Testis (tissue), 3 donors: ENCODE results near the gene GALR2. TPM values are rescaled to one million over a fixed set of nuclear protein-coding genes. Genes with fewer than 3 reads are reported as not detected.

Source experiments
- DNase-seq: peaks from one replicate; pipeline ENCODE4 v3.0.0-alpha.2; 2019
- H3K27ac ChIP-seq, 2 donors: fragments of 200-600 bp; sonication (generic); one replicate each; pipeline ENCODE4 v1.5.1; 2019
- H3K27me3 ChIP-seq: fragments of 200-600 bp; sonication (generic); one replicate; pipeline ENCODE4 v1.5.1; 2019
- H3K36me3 ChIP-seq: fragments of 200-600 bp; sonication (generic); one replicate; pipeline ENCODE4 v1.5.1; 2017; ENCODE audit warnings: low read depth; ENCODE audit errors: missing control alignments
- H3K4me1 ChIP-seq: fragments of 200-600 bp; sonication (generic); one replicate; pipeline ENCODE4 v1.5.1; 2019
- H3K4me3 ChIP-seq, 2 donors: fragments of 200-600 bp; sonication (generic); one replicate each; pipeline ENCODE4 v1.5.1; 2017 to 2019
- H3K9me3 ChIP-seq: fragments of 200-600 bp; sonication (generic); one replicate; pipeline ENCODE4 v1.5.1; 2017
- CTCF ChIP-seq, 3 experiments: fragments of 450-650 bp in 2 of 3; fragments of 200-600 bp in 1 of 3; sonication (generic) in 1 of 3; IDR thresholded peaks; one replicate each; pipeline ENCODE4 v1.5.1; 2016 to 2019; ENCODE audit warnings: antibody characterized with exemption in 3 of 3, mild to moderate bottlenecking in 2 of 3, moderate library complexity in 1 of 3
- POLR2A ChIP-seq: fragments of 450-650 bp; IDR thresholded peaks from one replicate; pipeline ENCODE4 v1.6.1; 2017; ENCODE audit warnings: antibody characterized with exemption, mild to moderate bottlenecking, moderate library complexity
- WGBS, 2 donors: methylation state at CpG; one replicate each; pipeline ENCODE4 v1.1.5; 2018; 5-methylcytosine and 5-hydroxymethylcytosine counted together
- intact Hi-C: fragments of 100-400 bp; cut with DNase I; formaldehyde crosslinking; loops from one replicate; pipeline ENCODE4 v1.15.1; 2023; ENCODE audit warnings: low total_unique reads
- microRNA-seq, 2 donors: library from miRNA; unstranded; fragments of <30 nt; microRNA quantifications; one replicate each; pipeline ENCODE4, GENCODE V29; 2016; ENCODE audit warnings: borderline number of aligned reads in 2 of 2, borderline replicate concordance in 1 of 2
- polyA plus RNA-seq: library from polyadenylated mRNA; stranded (reverse); fragments of 350-450 nt; fragmentation: Illumina TruSeq; extraction: RNeasy Lipid Tissue Mini Kit (QIAGEN cat#74804); gene quantifications from one replicate; pipeline ENCODE4 v1.2.3, GENCODE V29; 2014; ENCODE audit warnings: low read depth, low replicate concordance; ENCODE audit not compliant: insufficient read depth
- small RNA-seq, 2 donors: library from RNA; depleted of rRNA; stranded (forward); fragments of <200 nt; gene quantifications; one replicate each; pipeline ENCODE3, GENCODE V24; 2016
- total RNA-seq, 2 donors: library from RNA; depleted of rRNA; stranded (reverse); fragments of >200 nt; gene quantifications; one replicate each; pipeline ENCODE4 v1.2.3, GENCODE V29; 2016

The GALR2 gene
- total and polyA plus RNA-seq, 3 donors from 2014 or later: 0.31 to 1.6 (median 0.47) TPM

- WGBS, 2 donors: 93 to 95% methylated on average over 5 of the region's 5 CpGs
- Histone ChIP-seq H3K27me3 (no peaks in the 10 kb centered on the region), H3K27ac (no peak overlapping the region), H3K9me3 (no peaks in the 10 kb centered on the region), H3K4me3 (no peak overlapping the region), H3K36me3 (no peaks in the 10 kb centered on the region), H3K4me1 (peaks cover 6% of the 10 kb centered on the region)
- intact Hi-C loops: no loop called here
- DNase-seq: no peak
- TF ChIP-seq POLR2A (no peak), CTCF (IDR thresholded peaks at IDR 0.05) (no peak)
Observed at GRCh38 chr17:76125391-76125675, 50.8 kb downstream of the GALR2 start.

- DNase-seq: no peak
- no peaks in the 10 kb centered on the region for H3K27me3 ChIP-seq
- H3K4me1 ChIP-seq: peaks cover 6% of the 10 kb centered on the region
- H3K27ac ChIP-seq: no peak overlapping the region
- TF ChIP-seq POLR2A (no peak), CTCF (IDR thresholded peaks at IDR 0.05) (no peak)
- H3K9me3 ChIP-seq: no peaks in the 10 kb centered on the region
- H3K36me3 ChIP-seq: no peaks in the 10 kb centered on the region
- no peak overlapping the region for H3K4me3 ChIP-seq
- intact Hi-C loops: no loop called here
- WGBS, 2 donors: 76 to 100% methylated on average over 1 of the region's 1 CpG
Observed at GRCh38 chr17:76125922-76126321, 51.3 kb downstream of the GALR2 start.

Small RNA genes within 50 kb of the gene (microRNA-seq; reads per million reads assigned to microRNA genes)
- gene MIR6868: 7.0 to 7.6 reads per million in 2 donors

Small RNA genes within 50 kb of the gene (small RNA-seq; reads per million reads assigned to genes)
- 0 reads per million in 2 donors for gene MIR6868

Other genes starting within 250 kb of the GALR2 start
- 10 to 100 TPM; 15.0 to 20.4 TPM for gene UNC13D, start 230.4 kb upstream of the GALR2 start, total RNA-seq
- gene UNC13D, start 230.4 kb upstream of the GALR2 start, polyA plus RNA-seq: 10.2 TPM
- 100 to 1,000 TPM in 1 of 2 donors, 10 to 100 TPM in 1; 96.1 to 127 TPM for gene WBP2, start 219.4 kb upstream of the GALR2 start, total RNA-seq
- gene WBP2, start 219.4 kb upstream of the GALR2 start, polyA plus RNA-seq: 217 TPM
- 10 to 100 TPM; 43.5 to 48.6 TPM for gene TRIM47, start 196.2 kb upstream of the GALR2 start, total RNA-seq
- 18.3 TPM for gene TRIM47, start 196.2 kb upstream of the GALR2 start, polyA plus RNA-seq
- gene TRIM65, start 177.8 kb upstream of the GALR2 start, total RNA-seq: 10 to 100 TPM; 23.4 to 25.5 TPM
- 8.6 TPM for gene TRIM65, start 177.8 kb upstream of the GALR2 start, polyA plus RNA-seq
- gene MRPL38, start 169.9 kb upstream of the GALR2 start, total RNA-seq: 10 to 100 TPM; 88.2 to 88.7 TPM
- 101 TPM for gene MRPL38, start 169.9 kb upstream of the GALR2 start, polyA plus RNA-seq
- 100 to 1,000 TPM in 1 of 2 donors, 10 to 100 TPM in 1; 81.1 to 119 TPM for gene FBF1, start 133.7 kb upstream of the GALR2 start, total RNA-seq
- gene FBF1, start 133.7 kb upstream of the GALR2 start, polyA plus RNA-seq: 85.4 TPM
- gene ACOX1, start 95.6 kb upstream of the GALR2 start, total RNA-seq: 10 to 100 TPM; 64.1 to 77.7 TPM
- gene ACOX1, start 95.6 kb upstream of the GALR2 start, polyA plus RNA-seq: 24.1 TPM
- 10 to 100 TPM; 15.4 to 17.8 TPM for gene TEN1, start 95.5 kb upstream of the GALR2 start, total RNA-seq
- gene TEN1, start 95.5 kb upstream of the GALR2 start, polyA plus RNA-seq: 19.5 TPM
- 10 to 100 TPM; 16.9 to 17.1 TPM for gene CDK3, start 73.9 kb upstream of the GALR2 start, total RNA-seq
- gene CDK3, start 73.9 kb upstream of the GALR2 start, polyA plus RNA-seq: 15.0 TPM
- 1 to 10 TPM; 2.7 to 3.5 TPM for gene EVPL, start 47.5 kb upstream of the GALR2 start, total RNA-seq
- 1.2 TPM for gene EVPL, start 47.5 kb upstream of the GALR2 start, polyA plus RNA-seq
- gene SRP68, start 2.3 kb upstream of the GALR2 start, total RNA-seq: 10 to 100 TPM; 49.2 to 53.4 TPM
- gene SRP68, start 2.3 kb upstream of the GALR2 start, polyA plus RNA-seq: 79.6 TPM
- gene ZACN, start 4.4 kb downstream of the GALR2 start, total RNA-seq: under 1 TPM in 1 of 2 donors, not detected in 1; 0.31 TPM
- gene ZACN, start 4.4 kb downstream of the GALR2 start, polyA plus RNA-seq: 0.13 TPM
- gene EXOC7, start 29.0 kb downstream of the GALR2 start, total RNA-seq: 100 to 1,000 TPM; 138 TPM
- gene EXOC7, start 29.0 kb downstream of the GALR2 start, polyA plus RNA-seq: 99.1 TPM
- 10 to 100 TPM; 22.9 to 29.4 TPM for gene FOXJ1, start 66.5 kb downstream of the GALR2 start, total RNA-seq
- gene FOXJ1, start 66.5 kb downstream of the GALR2 start, polyA plus RNA-seq: 30.5 TPM
- 100 to 1,000 TPM; 101 to 108 TPM for gene RNF157, start 165.7 kb downstream of the GALR2 start, total RNA-seq
- gene RNF157, start 165.7 kb downstream of the GALR2 start, polyA plus RNA-seq: 98.8 TPM
- 10 to 100 TPM; 13.6 to 16.7 TPM for gene UBALD2, start 190.6 kb downstream of the GALR2 start, total RNA-seq
- gene UBALD2, start 190.6 kb downstream of the GALR2 start, polyA plus RNA-seq: 48.7 TPM
- 10 to 100 TPM; 27.0 to 39.0 TPM for gene QRICH2, start 233.5 kb downstream of the GALR2 start, total RNA-seq
- gene QRICH2, start 233.5 kb downstream of the GALR2 start, polyA plus RNA-seq: 43.4 TPM